Measurements from ENCODE around the gene RASSF4. TPM values are rescaled to one million over a fixed set of nuclear protein-coding genes. Genes with fewer than 3 reads are reported as not detected.

Gene RASSF4
- total RNA-seq, 1 donor from 2014 or later: 83.0 TPM

GRCh38 chr10:45040921-45041542 lies 81.4 kb downstream of the RASSF4 start:
- DNase-seq (ENCODE audit: low read depth) (no peak), FAIRE-seq (peak; percentile 13)
- no peaks in the 10 kb centered on the region for H3K36me3 ChIP-seq (ENCODE audit: insufficient read depth, low read length)

GRCh38 chr10:45044290-45044689 lies 84.7 kb downstream of the RASSF4 start:
- TF ChIP-seq CTCF (IDR thresholded peaks at IDR 0.05; ENCODE audit: insufficient read depth, low read depth, low read length) (no peak), EZH2 (IDR thresholded peaks at IDR 0.05; ENCODE audit: insufficient read depth, low read length) (no peak)
- H3K4me3 ChIP-seq (ENCODE audit: insufficient read depth, low read depth, low read length): no peak overlapping the region
- H3K4me2 ChIP-seq (ENCODE audit: low read length): no peak overlapping the region
- H2AFZ ChIP-seq (ENCODE audit: low read depth, low read length): no peak overlapping the region
- Mint-ChIP-seq H3K4me1 (ENCODE audit: low read depth, unreplicated experiment) (peaks cover 8% of the 10 kb centered on the region), H3K27ac (ENCODE audit: unreplicated experiment) (no peak overlapping the region), H3K27me3 (ENCODE audit: low read depth, unreplicated experiment) (no peaks in the 10 kb centered on the region), H3K36me3 (ENCODE audit: low read depth, unreplicated experiment) (no peaks in the 10 kb centered on the region), H3K4me3 (ENCODE audit: unreplicated experiment) (no peak overlapping the region), H3K9me3 (ENCODE audit: unreplicated experiment) (no peaks in the 10 kb centered on the region)
- H3K27ac ChIP-seq (ENCODE audit: low read depth, low read length): no peak overlapping the region
- no peaks in the 10 kb centered on the region for H3K27me3 ChIP-seq (ENCODE audit: insufficient read depth, low read length)
- H3K4me1 ChIP-seq (ENCODE audit: insufficient read depth, low read length): no peaks in the 10 kb centered on the region
- H4K20me1 ChIP-seq (ENCODE audit: insufficient read depth, low read length): no peaks in the 10 kb centered on the region
- no peak for DNase-seq (ENCODE audit: low read depth)
- FAIRE-seq: no peak
- H3K9me3 ChIP-seq (ENCODE audit: insufficient read depth, low read depth, low read length): no peaks in the 10 kb centered on the region
- no peaks in the 10 kb centered on the region for H3K79me2 ChIP-seq (ENCODE audit: insufficient read depth, low read length)
- H3K36me3 ChIP-seq (ENCODE audit: insufficient read depth, low read length): no peaks in the 10 kb centered on the region
- H3K9ac ChIP-seq (ENCODE audit: low read length): no peak overlapping the region

More at GRCh38 chr10:45040921-45041542, 81.4 kb downstream of the RASSF4 start:
- Mint-ChIP-seq H3K9me3 (ENCODE audit: unreplicated experiment) (no peaks in the 10 kb centered on the region), H3K27ac (ENCODE audit: unreplicated experiment) (peak overlapping the region; percentile 82), H3K4me3 (ENCODE audit: unreplicated experiment) (no peak overlapping the region), H3K4me1 (ENCODE audit: low read depth, unreplicated experiment) (peaks cover 8% of the 10 kb centered on the region), H3K27me3 (ENCODE audit: low read depth, unreplicated experiment) (peaks cover under 1% of the 10 kb centered on the region), H3K36me3 (ENCODE audit: low read depth, unreplicated experiment) (no peaks in the 10 kb centered on the region)
- H3K27me3 ChIP-seq (ENCODE audit: insufficient read depth, low read length): no peaks in the 10 kb centered on the region
- H3K27ac ChIP-seq (ENCODE audit: low read depth, low read length): no peak overlapping the region
- H3K4me3 ChIP-seq (ENCODE audit: insufficient read depth, low read depth, low read length): no peak overlapping the region
- H3K79me2 ChIP-seq (ENCODE audit: insufficient read depth, low read length): no peaks in the 10 kb centered on the region
- H3K4me1 ChIP-seq (ENCODE audit: insufficient read depth, low read length): no peaks in the 10 kb centered on the region
- H4K20me1 ChIP-seq (ENCODE audit: insufficient read depth, low read length): no peaks in the 10 kb centered on the region
- H2AFZ ChIP-seq (ENCODE audit: low read depth, low read length): no peak overlapping the region
- H3K9me3 ChIP-seq (ENCODE audit: insufficient read depth, low read depth, low read length): no peaks in the 10 kb centered on the region
- no peak overlapping the region for H3K9ac ChIP-seq (ENCODE audit: low read length)
- no peak for TF ChIP-seq CTCF (IDR thresholded peaks at IDR 0.05; ENCODE audit: insufficient read depth, low read depth, low read length)
- no peak for TF ChIP-seq EZH2 (IDR thresholded peaks at IDR 0.05; ENCODE audit: insufficient read depth, low read length)
- H3K4me2 ChIP-seq (ENCODE audit: low read length): no peak overlapping the region

Other genes starting within 250 kb of the RASSF4 start
- gene TMEM72, start 48.5 kb upstream of the RASSF4 start, total RNA-seq: not detected in 2 replicates
- 6.6 and 8.0 TPM in 2 replicates for gene DEPP1, start 19.0 kb downstream of the RASSF4 start, total RNA-seq
- gene ZNF22, start 41.1 kb downstream of the RASSF4 start, total RNA-seq: 10.9 and 12.0 TPM in 2 replicates

Measured in astrocyte (in vitro differentiated cells and primary cell).